GM21786 (cell line): ENCODE measurements around the gene DEDD.
A peak's percentile ranks its signal among the peaks of the same experiment; 100 is the strongest.
"Not testable (repeated sequence)": the region's sequence is repeated elsewhere in the genome, so short reads cannot be mapped to it uniquely, and the experiment has no call there.

ENCODE experiments used
- ATAC-seq: cut with Tn5 transposase; IDR thresholded peaks from one replicate; pipeline ENCODE4 v1.9.1; 2021; ENCODE audit not compliant: unreplicated experiment

Gene DEDD

DNA sequence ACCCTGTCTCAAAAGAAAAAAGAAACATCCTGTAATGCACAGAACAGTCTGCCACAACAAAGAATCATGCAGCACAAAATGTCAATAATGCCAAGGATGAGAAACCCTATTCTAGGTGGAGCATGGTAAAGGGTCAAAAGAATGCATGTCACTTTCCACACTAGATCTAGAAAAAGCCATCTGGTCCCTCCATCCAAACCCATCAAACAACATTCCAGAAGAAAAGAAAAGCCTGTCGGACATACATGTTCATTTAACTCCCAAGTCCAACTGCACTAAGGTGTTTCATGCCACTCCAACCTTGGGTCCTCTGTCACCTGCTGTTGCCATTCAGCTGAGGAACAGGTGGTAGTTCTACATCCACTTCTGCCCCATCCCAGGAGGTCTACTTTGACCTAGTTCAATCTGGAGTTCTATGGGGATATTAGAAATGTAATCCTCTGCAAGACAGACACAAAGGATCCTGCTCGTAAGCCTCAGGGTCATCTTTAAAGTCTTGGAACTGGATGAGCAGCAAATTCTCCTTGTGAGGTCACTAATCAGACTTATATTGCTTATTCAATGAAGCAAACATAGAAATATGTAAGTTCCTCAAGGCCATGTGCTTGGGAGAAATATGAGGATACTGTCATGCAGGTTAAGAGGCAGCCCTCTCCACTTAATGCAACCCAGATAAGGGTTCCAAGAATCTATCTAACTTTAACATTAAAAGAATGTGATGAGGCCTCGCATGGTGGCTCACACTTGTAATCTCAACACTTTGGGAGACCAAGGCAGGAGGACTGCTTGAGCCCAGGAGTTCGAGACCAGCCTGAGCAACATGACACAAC is 3.7 kb downstream of the DEDD start:
- ATAC-seq = no peak

GRCh38 chr1:161127649-161128048 is 4.8 kb downstream of the DEDD start:
- ATAC-seq = no peak

- ATAC-seq = no peak
These were observed 9.5 kb downstream of the DEDD start for GRCh38 chr1:161122967-161123366.

- no peak for ATAC-seq
These were observed 10.6 kb downstream of the DEDD start for GRCh38 chr1:161121834-161122233.

DNA sequence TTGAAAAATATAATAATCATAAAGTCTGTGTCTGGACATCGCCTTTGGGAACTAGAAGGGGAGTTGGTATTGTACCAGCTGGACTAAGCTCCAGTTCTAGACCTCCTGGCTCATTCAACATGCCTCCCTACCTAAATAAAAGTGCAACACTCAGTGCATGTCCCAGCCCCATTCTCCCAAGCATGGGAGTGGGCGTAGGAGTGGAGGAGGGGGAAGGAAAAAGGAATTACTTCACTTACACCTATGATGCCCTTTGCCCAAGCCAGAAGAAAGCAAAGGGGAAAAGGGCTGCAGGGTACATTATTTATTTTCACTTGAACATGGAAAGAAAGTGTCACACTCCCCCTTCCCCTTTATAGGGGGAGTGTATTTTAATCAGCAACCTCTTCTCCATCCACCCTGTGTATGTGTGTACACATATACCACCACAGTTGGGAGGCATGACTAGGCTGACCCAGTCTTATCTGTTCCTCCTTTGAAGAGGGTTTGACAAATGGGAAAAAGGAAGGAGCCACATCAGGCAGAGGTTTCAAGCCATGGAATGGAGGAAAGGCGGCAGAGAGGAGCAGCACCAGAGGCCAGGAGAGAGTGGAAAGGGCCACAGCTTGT is 11.3 kb downstream of the DEDD start:
- ATAC-seq = no peak

DNA sequence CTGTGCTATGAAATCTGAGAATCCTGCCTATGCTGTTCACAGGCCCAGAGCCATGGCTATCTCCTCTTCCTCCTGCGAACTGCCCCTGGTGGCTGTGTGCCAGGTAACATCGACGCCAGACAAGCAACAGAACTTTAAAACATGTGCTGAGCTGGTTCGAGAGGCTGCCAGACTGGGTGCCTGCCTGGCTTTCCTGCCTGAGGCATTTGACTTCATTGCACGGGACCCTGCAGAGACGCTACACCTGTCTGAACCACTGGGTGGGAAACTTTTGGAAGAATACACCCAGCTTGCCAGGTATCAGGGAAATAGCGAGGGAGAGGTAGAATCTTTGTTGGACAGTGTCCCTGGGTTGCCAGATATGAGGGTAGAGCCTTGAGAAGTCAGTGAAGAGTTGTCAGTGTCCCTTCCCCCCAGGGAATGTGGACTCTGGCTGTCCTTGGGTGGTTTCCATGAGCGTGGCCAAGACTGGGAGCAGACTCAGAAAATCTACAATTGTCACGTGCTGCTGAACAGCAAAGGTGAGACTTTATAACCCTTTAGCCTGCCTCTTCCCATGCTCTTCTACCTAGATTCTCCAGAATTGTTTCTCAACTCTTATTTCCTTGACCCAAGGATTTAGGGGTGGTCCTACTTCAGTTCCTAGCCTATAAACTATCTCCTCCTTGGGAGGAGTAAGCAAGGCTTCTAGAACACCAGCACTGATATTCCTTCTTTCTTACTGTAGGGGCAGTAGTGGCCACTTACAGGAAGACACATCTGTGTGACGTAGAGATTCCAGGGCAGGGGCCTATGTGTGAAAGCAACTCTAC is 13.2 kb downstream of the DEDD start:
- ATAC-seq = peak; percentile 55

DNA sequence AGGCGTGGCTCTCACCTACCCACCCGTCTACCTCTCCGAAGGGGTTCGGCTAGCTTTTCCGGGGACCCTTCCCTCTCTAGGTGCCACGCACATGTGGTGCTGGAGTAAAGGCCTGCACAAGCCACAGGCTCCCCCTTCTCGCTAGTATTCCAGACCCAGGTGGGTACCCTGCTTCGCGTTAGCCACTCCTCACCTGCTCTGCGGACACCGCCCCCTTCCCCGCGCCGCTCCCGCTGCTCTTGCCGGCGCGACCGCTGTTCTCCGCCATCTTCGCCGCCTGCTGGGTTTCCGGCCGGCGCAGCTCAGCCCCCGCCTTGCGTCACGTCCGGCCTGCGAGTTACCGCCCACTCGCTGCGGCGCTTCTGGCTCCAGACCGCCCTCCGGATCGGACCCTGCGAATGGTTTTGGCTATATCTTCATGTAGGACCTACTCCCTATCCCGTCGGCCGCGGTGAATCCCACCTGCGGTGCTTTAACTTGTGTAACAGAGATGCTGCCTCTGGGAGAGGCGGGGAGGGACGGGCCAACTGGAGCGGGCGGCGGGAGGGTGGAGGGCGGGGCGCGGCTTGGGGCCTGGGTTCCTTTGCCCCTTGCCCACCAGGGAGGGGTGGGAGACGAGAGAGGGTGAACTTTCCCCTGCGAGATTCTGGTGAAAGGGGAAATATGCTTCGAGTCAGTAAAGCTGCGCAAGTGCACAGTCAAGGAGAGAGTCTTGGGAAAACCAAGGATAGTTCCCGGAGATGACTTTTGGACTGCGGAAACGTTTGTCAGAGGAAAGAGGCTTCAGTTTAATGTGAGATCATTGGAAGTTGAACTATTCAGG is 14.5 kb downstream of the DEDD start, which contains the start of the genes NIT1 and PFDN2:
NIT1 (plus strand) TSS at position 347 of the 823 bp plus-strand sequence; CDS start at position 419, 72 bp downstream.
PFDN2 (minus strand) TSS at position 279 of the 823 bp plus-strand sequence; CDS start at position 268, 11 bp downstream.
- ATAC-seq = peak; percentile 75

- ATAC-seq = not testable (repeated sequence)
These were observed 16.5 kb downstream of the DEDD start for GRCh38 chr1:161115961-161116360.

GRCh38 chr1:161115132-161115711 is 17.2 kb downstream of the DEDD start:
- no peak for ATAC-seq

DNA sequence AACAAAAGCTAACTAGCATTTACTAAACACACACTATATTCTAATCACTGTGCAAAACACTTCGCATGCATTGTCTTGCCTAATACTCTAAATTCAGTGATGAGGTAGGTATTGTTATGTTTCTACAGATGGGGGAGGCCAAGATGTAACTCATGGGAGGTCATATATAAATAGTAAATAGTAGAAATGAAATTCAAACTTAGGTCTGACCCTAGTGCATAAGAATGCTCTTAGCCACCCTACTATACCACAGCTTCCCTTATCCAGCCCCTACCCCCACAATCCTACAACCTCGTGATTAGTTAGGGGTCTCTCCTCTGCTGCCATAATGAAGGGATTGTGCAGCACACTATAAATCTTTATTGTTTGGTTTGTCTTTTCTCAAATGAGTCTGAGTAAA is 17.9 kb downstream of the DEDD start:
- no peak for ATAC-seq

DNA sequence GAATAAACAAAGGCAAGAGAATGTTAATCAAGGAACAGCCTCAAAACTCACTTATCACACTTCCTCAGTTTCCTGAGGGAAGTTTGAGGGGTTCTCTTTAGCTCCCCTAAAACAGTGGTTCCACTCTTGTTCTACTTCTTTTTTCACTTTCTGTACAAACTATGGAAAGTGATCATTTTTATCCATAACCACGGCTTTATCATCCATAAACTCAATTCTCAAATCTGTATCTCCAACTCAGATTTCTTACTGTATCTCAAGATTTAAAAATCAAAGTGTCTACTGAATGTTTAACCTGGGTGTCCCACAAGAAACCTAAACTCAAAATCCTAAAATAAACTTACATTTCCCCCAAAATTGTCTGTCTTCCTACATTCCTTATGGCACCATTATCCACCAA is 18.6 kb downstream of the DEDD start:
- ATAC-seq = no peak

DNA sequence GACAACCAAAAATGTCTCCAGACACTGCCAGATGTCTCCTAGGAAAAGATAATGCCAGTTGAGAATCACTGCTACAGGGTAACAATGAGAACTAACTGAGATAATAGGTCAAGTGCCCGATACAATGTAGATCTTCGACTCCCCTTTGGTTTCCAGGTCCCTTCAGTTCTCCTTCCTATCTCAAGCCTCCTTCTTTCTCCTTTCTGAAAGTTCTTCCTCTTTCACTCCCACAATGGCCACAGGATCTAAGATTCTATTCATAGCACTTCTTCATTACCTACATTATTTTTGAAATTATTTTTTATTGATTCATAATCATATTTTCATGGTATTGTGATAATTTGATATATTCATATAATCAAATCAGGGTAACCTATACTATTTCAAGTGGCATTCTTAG is 20.9 kb downstream of the DEDD start:
- ATAC-seq = no peak

DNA sequence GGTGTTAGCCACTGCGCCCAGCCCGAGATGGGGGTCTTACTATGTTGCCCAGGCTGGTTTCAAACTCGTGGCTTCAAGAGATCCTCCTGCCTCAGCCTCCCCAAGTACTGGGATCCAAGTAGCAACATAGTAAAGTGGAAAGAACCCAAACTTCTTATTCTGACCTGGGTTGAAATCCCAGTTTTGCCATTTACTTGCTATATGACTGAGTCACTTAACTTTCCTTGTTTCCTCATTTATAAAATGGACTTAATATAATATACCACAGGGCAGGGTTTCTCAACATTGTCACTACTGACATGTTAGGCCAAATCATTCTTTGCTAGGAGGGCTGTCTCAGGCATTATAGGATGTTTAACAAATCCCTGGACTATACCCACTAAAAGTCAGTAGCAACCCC is 21.4 kb downstream of the DEDD start:
- ATAC-seq = no peak

DNA sequence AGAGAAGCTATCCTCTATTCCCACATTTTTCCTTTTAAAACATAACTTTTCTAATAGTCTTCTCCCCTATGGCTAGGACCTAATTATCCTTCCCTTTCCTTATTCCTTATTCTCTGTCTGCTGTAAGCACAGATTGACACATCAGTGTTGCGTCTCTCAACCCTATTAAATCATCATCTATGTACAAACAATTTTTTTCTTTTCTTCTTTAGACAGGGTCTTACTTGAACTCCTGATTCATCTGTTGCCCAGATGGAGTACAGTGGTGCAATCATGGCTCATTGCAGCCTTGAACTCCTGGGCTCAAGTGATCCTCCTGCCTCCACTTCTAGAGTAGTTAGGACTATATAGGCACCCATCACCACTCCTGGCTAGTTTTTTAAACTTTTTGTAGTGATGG is 26.0 kb downstream of the DEDD start:
- ATAC-seq = no peak

GRCh38 chr1:161100556-161100955 is 31.9 kb downstream of the DEDD start:
- no peak for ATAC-seq

- no peak for ATAC-seq
These were observed 33.2 kb downstream of the DEDD start for GRCh38 chr1:161099090-161099802.

GRCh38 chr1:161098210-161099068 is 34.0 kb downstream of the DEDD start, which contains the start of gene KLHDC9:
TSS of gene KLHDC9 (plus strand) at chr1:161098361. CDS start at chr1:161098536, 175 bp downstream.
- peak; percentile 70 for ATAC-seq

GRCh38 chr1:161096530-161096929 is 35.9 kb downstream of the DEDD start:
- no peak for ATAC-seq

DNA sequence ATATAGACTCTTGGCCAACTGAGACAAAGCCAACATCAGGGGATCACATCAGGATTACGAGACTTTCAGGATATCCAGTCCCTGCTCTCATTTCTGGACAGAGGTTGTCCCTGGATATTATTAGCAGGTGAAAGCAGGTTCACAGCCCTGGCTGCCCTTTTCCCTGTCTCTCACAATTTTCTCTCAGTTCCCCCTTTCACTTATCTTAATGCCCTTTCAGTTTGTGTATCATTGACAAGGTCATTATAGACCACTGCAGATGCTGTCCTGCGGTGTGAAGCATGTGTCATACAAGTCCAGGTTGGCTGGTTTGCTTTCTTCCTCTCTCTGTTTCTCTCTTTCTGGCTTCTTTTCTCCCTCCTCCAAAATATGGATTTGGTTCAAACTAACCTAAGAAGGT is 36.5 kb downstream of the DEDD start:
- ATAC-seq = peak; percentile 44
